Lung (tissue), 12 donors: ENCODE data around the gene SLC16A10. TPM values are rescaled to one million over a fixed set of nuclear protein-coding genes. Genes with fewer than 3 reads are reported as not detected.

Source experiments
- ATAC-seq: fragments of 200-7000 bp; cut with Tn5 transposase; one replicate; pipeline ENCODE4 v1.9.1; 2020; ENCODE audit warnings: moderate number of reproducible peaks; ENCODE audit not compliant: insufficient read depth, low FRiP score
- DNase-seq, 3 donors: peaks; one replicate each; pipeline ENCODE4 v3.0.0-alpha.2; 2013 to 2017
- H3K27ac ChIP-seq, 2 donors: one replicate each; pipeline ENCODE4 v1.5.1; 2013; ENCODE audit warnings: mild to moderate bottlenecking in 2 of 2, moderate library complexity in 2 of 2, control low read depth in 1 of 2, inconsistent platforms in 1 of 2, low read depth in 1 of 2, low read length in 1 of 2
- H3K27me3 ChIP-seq, 3 donors: one replicate each; pipeline ENCODE4 v1.5.1; 2013; ENCODE audit warnings: low read length in 2 of 3; ENCODE audit not compliant: control insufficient read depth in 3 of 3, insufficient read depth in 3 of 3
- H3K36me3 ChIP-seq, 4 donors: one replicate each; pipeline ENCODE4 v1.5.1; 2013; ENCODE audit warnings: low read length in 4 of 4, mild to moderate bottlenecking in 1 of 4, moderate library complexity in 1 of 4; ENCODE audit not compliant: control insufficient read depth in 4 of 4, insufficient read depth in 4 of 4
- H3K4me1 ChIP-seq, 5 donors: one replicate each; pipeline ENCODE4 v1.5.1; 2013; ENCODE audit warnings: low read length in 5 of 5, mild to moderate bottlenecking in 2 of 5, moderate library complexity in 1 of 5; ENCODE audit not compliant: control insufficient read depth in 5 of 5, insufficient read depth in 5 of 5
- H3K4me3 ChIP-seq: one replicate; pipeline ENCODE4 v1.5.1; 2013; ENCODE audit warnings: mild to moderate bottlenecking, control low read depth, moderate library complexity
- H3K9ac ChIP-seq, 2 donors: one replicate each; pipeline ENCODE4 v1.5.1; 2013; ENCODE audit warnings: low read length in 2 of 2, control low read depth in 1 of 2; ENCODE audit not compliant: insufficient read depth in 1 of 2
- H3K9me3 ChIP-seq, 4 donors: one replicate each; pipeline ENCODE4 v1.5.1; 2013; ENCODE audit warnings: low read length in 3 of 4, mild to moderate bottlenecking in 1 of 4, moderate library complexity in 1 of 4; ENCODE audit not compliant: control insufficient read depth in 4 of 4, insufficient read depth in 3 of 4
- WGBS, 2 donors: extraction: QIAGEN DNeasy Blood & Tissue Kit; methylation state at CpG; one replicate each; pipeline ENCODE4 v1.1.7; 2013; 5-methylcytosine and 5-hydroxymethylcytosine counted together
- polyA plus RNA-seq, 2 donors: library from polyadenylated mRNA; stranded (reverse); fragments of 200-250 nt; gene quantifications; one replicate each; pipeline ENCODE4 v1.2.1, GENCODE V29; 2013
- total RNA-seq, 2 donors: library from RNA; depleted of rRNA in 1 of 2; stranded (reverse); fragments of >200 nt in 1 of 2; gene quantifications; one replicate each; pipeline ENCODE4 v1.2.1, GENCODE V29; 2014 to 2021
- TF ChIP-seq, protein P1 (sequence below): IDR thresholded peaks from 2 replicates; pipeline ENCODE4 v1.5.1; 2012; ENCODE audit warnings: mild to moderate bottlenecking; ENCODE audit errors: control extremely low read depth, extremely low read depth
- donor health status: control.
- donor health status: control.
- donor health status: Bipolar disorder and iron deficiency.
- donor health status: healthy.
- donor health status: DM: yes; HTN: yes; CAD: no.

SLC16A10 gene
- total and polyA plus RNA-seq, 4 donors = 2.0 to 10.5 (median 9.6) TPM

- Histone ChIP-seq H3K4me3 (no peak overlapping the region), H3K9ac (no peak overlapping the region), H3K9me3 (peaks cover 0 to 20% (median 4%) of the 10 kb centered on the region in 4 donors), H3K36me3 (peaks cover 10 to 49% (median 36%) of the 10 kb centered on the region in 4 donors), H3K4me1 (no peaks in the 10 kb centered on the region), H3K27ac (no peak overlapping the region), H3K27me3 (no peaks in the 10 kb centered on the region)
- no peak for ATAC-seq
- DNase-seq = no peak
- TF ChIP-seq, protein P1, sequence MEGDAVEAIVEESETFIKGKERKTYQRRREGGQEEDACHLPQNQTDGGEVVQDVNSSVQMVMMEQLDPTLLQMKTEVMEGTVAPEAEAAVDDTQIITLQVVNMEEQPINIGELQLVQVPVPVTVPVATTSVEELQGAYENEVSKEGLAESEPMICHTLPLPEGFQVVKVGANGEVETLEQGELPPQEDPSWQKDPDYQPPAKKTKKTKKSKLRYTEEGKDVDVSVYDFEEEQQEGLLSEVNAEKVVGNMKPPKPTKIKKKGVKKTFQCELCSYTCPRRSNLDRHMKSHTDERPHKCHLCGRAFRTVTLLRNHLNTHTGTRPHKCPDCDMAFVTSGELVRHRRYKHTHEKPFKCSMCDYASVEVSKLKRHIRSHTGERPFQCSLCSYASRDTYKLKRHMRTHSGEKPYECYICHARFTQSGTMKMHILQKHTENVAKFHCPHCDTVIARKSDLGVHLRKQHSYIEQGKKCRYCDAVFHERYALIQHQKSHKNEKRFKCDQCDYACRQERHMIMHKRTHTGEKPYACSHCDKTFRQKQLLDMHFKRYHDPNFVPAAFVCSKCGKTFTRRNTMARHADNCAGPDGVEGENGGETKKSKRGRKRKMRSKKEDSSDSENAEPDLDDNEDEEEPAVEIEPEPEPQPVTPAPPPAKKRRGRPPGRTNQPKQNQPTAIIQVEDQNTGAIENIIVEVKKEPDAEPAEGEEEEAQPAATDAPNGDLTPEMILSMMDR = no peak
- WGBS, 2 donors = 96 to 98% methylated on average over 2 of the region's 2 CpGs
Observed at GRCh38 chr6:111276335-111276734, 189.0 kb downstream of the SLC16A10 start.

DNA sequence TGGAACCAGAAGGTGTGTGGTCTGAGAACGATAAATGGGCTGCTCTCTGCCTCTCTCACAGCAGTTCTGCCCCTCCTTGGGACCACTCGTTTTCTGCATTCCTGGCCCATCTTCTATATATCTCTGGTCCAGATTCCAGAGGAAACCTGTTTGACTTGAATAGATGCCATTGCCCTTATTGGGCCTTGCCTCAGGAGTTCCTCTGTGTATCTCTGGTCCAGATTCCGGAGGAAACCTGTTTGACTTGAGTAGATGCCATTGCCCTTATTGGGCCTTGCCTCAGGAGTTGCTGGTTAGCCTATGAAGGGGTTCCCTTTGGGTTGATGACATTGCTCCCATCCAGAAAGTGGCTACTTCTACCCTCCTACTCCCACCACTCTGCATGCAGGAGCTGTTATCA, 189.4 kb downstream of the SLC16A10 start:
- Histone ChIP-seq H3K27me3 (no peaks in the 10 kb centered on the region), H3K9me3 (peaks cover 0 to 20% (median 4%) of the 10 kb centered on the region in 4 donors), H3K9ac (no peak overlapping the region), H3K4me3 (no peak overlapping the region), H3K4me1 (no peaks in the 10 kb centered on the region), H3K36me3 (peaks cover 10 to 48% (median 36%) of the 10 kb centered on the region in 4 donors), H3K27ac (no peak overlapping the region)
- TF ChIP-seq, protein P1 = no peak
- no peak for ATAC-seq
- 93 to 94% methylated on average over 3 of the region's 3 CpGs for WGBS, 2 donors
- DNase-seq = no peak

GRCh38 chr6:111277819-111278218, 190.5 kb downstream of the SLC16A10 start:
- WGBS, 2 donors = 96% methylated on average over 1 of the region's 1 CpG
- Histone ChIP-seq H3K9me3 (peaks cover 0 to 20% (median 4%) of the 10 kb centered on the region in 4 donors), H3K36me3 (peaks cover 10 to 47% (median 36%) of the 10 kb centered on the region in 4 donors)

More at GRCh38 chr6:111277819-111278218, 190.5 kb downstream of the SLC16A10 start:
- DNase-seq (no peak), ATAC-seq (no peak)
- Histone ChIP-seq H3K27ac (no peak overlapping the region), H3K4me3 (no peak overlapping the region), H3K9ac (no peak overlapping the region), H3K4me1 (no peaks in the 10 kb centered on the region), H3K27me3 (no peaks in the 10 kb centered on the region)
- TF ChIP-seq, protein P1 = no peak
